ENCODE data around the gene STARD9.
A peak's percentile ranks its signal among the peaks of the same experiment; 100 is the strongest.
"Not testable (repeated sequence)": the region's sequence is repeated elsewhere in the genome, so short reads cannot be mapped to it uniquely, and the experiment has no call there.

STARD9 gene

DNA sequence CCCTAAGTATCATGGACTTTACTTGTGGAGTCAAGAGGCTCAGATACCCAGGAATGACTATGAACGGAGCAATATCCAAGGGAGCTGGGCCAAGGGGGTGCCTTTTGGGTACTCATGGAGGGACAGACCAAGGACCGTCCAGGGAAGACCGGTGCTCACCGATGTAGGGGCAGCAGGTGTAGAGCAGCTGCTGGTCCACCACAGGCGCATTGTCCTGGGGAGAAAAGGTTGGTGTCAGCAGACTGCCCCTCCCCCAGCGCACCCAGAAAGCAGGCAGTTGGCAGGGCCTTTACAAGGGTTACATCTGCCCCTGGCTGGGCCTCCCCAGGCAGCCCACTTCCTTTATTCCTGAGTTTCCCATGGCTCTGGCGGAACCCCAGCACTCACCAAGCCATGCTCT lies 154.0 kb downstream of the STARD9 start:
- DNase-seq (ENCODE audit: low read depth in 2 of 2) = no peak

DNA sequence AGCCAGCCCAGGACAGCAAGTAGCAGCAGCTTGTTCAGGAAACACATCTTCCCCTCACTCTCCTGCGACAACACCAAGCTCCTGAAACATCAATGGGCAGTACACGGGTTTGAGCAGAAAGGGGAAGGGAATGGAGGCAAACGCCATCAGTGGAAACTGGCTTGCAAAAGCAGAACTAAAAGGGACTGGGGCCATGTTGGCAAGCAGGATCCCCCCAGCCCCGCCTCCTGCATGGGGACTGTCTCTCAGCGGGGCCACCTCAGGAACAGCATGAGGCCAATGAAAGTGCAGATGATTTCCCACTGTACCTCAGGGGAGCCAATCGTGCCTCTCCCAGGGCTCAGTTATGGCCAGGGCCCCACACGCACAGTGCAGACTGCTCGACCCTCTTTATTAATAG lies 154.7 kb downstream of the STARD9 start:
- no peak for DNase-seq (ENCODE audit: low read depth in 2 of 2)

DNA sequence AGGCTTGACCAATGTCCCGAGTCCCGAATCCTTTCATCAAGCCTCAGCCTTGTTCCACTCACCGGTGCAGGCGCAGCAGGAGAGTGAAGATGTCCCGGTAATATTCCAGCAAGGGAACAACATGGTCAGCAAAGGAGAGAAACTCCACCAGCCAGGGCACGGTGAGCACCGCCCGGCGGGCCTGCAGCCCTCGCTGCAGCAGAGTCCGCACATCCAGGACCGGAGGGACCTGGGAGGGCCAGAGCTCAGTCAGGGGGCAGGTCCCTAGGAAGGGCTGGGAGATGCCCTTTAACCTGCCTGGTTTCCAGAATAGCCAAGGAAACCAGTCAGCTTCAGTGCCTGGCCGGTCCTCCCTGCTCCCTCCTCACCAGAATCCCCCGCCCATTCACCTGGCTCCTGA lies 155.1 kb downstream of the STARD9 start:
- no peak for DNase-seq (ENCODE audit: low read depth in 2 of 2)

DNA sequence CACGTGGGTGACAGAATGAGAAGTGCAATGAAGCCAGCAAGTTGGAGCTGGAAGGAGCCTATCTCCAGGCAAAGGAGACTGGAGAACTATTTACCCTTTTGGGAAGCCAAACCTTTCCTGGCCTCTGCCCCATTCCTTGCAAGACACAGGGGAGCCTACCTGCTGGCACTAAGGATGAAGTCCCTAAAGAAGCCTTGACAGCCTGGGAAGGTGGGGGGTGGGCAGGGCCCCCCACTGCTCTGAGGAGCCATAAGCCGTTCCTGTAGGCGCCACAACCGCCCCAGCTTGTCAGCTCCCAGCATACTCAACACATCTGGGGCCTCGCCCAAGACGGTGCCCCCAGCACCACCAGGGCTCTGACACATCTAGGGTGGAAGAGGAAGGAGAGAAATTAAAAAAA lies 156.1 kb downstream of the STARD9 start:
- no peak for DNase-seq (ENCODE audit: low read depth in 2 of 2)

DNA sequence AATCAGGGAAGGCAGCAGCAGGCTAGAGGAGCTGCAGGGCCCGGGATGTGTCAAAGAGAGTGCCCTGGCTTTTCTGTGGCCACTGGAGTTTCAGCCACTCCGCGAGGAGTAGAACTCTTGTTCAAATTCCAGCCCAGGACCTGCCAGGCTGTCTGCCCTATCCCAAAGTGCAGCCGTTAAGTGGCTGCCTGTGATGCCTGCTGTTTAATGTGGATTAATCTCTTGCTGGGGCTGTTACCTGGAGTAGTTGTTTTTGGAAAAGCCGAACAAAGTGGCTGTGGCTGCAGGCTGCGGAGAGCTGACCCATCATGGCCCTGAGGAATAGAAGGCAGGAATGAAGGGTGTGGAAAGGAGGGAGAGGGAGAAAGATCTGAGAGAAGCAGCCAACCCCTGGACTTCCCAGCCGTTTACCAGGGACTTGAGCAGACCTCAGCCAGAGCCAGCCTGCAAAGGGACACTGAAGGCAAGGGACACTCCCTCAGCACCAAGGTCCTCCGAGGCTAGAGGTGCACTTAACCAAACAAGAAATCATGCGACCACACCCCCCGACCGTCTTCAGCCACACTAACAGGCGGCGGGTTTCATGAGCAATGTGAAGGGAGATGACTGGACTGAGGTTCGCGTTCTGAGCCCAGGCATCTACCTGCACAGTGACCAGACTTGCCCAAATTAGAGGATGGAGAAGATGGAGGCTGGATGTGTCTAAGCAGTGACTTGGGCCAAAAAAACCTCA lies 156.9 kb downstream of the STARD9 start:
- no peak for DNase-seq (ENCODE audit: low read depth in 2 of 2)

DNA sequence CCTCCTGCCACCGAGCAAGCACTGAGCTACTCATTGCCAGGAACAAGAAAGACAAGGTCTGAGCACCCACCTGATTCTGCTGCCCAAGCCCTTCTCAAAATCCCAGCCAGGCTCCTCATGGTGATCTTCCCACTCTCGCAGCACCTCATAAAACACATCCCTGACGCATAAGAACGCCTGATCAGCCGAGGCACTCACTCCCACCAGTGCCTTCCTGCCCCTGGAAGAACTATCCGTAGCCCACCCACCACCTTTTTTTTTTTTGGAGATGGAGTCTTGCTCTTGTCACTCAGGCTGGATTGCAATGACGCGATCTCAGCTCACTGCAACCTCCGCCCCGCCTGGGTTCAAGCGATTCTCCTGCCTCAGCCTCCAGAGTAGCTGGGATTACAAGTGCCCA lies 157.6 kb downstream of the STARD9 start:
- DNase-seq (ENCODE audit: low read depth in 2 of 2) = no peak

DNA sequence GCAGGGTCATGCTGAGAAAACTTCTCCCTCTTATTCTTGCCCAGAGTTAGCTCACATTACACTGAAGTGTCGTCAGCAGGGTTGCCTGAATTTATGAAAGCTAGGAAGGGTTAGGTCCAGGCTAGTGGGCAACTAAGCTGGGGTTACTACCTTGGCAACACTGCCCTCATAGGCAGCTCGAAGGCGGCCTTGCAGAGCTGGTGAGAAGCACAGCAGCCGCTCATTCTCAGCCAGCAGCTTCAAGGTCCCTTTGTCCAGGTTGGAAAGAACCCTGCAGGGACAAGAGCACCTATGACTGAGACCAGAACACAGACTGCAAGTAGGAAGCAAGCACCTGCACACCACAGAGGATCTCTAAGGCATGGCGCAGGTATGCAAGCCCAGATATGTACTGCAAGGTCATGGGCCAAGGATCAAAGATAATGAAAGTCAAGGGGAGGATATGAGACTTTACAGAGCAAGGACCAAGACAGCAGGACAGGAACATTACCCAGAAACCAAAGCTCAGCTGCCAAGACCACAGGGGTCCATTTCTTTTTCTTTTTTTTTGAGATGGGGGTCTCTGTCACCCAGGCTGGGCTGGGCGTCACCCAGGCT lies 158.8 kb downstream of the STARD9 start:
- no peak for DNase-seq (ENCODE audit: low read depth in 2 of 2)

DNA sequence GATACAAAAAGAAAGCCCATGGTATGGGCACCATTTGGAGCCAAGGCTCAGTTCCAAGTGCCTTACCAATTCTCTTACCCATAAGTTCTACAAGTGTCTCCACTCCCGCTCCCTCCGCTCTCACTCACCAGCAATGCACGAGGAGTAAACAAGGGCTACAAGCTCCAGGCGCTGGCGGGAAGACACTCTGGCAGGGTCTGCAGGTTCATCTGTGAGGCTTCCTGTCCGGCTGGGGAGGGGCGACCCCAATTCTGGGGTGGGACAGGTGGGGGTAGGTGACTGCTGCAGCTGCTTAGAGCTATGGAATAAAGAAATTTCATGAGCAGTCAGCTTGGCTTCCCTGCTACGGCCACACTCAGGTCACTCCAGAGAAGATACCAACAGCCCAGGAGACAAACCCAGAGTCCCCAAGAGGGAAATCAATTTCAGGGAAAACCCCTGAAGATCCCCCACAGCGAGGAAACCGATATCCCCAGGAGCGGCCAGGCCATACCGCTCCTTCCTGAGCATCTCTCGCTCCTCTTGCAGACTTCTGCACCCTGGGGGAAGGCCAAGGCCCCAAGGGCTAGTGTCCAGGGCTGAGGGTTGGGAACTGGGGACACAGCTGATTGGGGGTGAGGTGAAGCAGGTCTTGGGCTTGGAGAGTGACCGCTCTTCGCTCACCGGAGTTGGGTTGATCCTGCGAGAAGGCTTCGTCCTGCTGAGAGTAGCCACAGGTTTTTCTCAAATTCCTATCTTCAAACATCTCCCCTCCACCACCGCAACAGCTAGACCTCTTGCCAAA lies 160.2 kb downstream of the STARD9 start:
- DNase-seq (ENCODE audit: low read depth in 2 of 2) = no peak

DNA sequence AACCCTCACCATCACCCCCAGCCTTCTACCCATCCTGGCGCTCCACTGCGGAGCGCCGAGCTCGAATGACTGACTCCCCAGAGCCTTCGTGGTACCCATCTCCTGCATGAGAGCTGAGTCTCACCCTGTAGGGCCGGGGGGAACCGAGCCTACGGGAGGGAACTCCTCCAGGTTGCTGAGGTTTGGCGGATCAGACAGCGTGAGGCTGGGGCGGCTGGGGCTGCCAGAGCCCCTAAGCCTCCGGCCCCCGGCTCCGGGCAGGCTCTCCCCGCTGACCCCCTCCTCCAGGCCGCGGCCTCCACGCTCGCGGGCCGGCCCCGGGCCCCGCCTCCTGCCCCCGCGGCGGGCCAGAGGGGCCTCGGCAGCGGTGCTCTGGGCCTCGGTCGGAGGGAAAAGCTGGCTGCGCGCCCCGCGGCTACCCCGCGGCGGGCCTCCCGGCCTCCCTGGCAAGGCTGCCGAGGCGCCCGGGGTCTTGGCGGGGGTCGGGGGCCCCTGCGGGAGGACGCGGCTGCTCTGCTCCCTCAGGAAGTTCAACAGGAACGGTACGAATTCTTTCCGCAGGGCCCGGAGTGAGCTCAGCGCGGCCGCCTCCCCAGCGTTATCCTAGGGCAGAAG lies 160.9 kb downstream of the STARD9 start:
- peak in 1 of 2 donors; percentile 6 for DNase-seq (ENCODE audit: low read depth in 2 of 2)

DNA sequence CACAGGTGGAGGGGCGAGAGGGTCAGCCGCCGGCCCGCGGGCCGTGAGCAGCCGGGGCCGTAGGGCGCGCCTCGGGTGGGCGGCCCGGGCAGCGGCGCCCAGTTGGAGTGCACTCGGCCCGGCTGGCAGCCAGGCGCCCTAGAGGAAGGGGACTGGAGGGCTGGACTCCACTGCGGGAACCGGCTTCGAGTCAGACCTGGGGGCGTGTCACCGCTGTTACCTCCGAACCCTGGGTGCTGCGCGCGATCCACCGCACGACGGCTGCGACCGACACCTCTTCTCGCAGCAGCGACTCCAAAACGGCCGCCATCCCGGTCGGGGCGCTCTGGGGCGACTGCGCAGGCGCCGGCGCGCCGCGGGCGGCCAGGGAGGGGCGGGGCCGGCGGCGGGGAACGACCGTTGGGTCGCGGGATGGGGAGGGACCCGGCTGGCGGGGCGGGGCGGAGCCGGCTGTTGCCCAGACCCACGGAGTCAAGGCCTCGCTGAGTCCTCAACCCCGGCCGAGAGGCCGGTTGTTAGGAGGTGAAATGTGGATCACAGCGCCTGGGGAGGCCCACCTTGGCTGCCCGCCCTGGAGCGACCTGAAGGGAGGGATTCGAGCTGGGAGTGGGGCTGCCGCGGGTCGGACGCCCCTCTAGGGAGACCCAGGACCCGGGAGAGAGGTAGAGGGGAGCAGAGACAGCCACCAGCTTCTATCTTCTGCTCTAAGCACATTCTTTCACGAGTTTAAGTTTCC lies 161.6 kb downstream of the STARD9 start, which contains the start of gene CDAN1:
TSS of gene CDAN1 (minus strand) at position 336 of the 736 bp plus-strand sequence. CDS start at position 310, 26 bp downstream.
- peak; percentile 90 to 96 for DNase-seq (ENCODE audit: low read depth in 2 of 2)

DNA sequence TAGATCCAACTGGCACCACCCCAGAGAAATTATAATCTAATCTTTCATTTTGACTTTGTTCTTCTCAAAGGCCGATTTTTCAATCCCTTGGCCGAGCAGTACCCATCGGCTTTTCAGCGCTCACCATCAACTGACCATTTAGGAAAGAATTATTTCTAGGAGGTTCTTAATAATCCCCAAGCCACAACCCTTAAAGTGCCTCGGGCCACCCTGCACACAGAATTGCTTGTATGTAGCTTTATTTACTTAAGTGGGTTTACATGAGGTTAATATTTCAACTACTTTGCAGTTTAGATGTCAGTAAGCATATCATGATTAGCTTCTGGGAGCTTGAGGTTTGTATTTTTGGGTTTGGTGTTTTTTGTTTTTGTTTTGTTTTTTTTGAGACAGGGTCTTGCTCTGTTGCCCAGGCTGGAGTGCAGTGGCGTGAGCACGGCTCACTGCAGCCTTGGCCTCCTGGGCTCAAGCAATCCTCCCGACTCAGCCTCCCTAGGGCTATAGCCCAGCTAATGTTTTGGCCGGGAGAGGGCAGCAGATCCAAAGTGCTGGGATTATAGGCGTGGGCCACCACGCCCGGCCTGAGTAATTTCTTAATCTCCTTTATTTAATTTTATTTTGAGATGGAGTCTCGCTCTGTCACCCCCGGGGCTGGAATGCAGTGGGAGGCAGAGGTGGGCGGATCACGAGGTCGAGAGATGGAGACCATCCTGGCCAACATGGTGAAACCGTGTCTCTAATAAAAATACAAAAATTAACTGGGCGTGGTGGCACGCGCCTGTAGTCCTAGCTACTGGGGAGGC lies 162.3 kb downstream of the STARD9 start:
- no peak for DNase-seq (ENCODE audit: low read depth in 2 of 2)

DNA sequence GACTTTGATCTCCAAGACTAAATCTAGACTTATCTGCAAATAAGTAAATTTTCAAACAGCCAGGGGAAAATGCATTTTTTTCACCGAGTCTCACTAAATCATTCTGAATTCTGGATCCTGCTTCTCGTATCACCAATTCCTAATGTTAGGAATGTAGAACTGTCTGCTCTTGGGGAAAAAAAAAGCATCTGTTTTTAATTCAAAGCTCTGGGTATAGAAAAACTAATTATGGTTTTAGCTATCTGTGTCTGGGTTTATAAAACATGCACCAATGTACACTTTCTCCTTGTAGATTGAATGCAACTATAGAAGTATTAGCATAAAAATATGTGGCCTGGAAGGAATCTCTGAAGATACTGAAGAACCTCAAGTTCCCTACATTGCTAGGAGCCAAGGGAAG lies 166.3 kb downstream of the STARD9 start:
- DNase-seq (ENCODE audit: low read depth in 2 of 2) = no peak

DNA sequence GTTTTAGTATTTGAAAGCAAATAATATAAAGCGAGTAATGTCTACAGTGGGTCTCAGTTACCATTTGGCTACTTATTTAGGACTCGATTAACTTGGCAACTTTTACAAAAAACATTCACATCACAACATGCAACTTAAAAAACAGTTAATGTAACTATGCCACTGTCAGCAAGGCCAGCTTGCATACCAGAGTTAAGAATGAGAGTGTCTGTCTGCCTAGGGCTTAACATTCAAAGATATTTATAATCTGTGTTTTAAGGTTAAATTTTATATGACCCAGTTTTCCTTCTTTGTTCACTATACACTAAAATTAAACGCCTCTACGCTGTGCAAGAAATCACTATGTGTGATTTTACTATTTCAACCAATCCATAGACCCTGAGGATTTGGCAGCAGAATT lies 166.7 kb downstream of the STARD9 start:
- no peak for DNase-seq (ENCODE audit: low read depth in 2 of 2)

DNA sequence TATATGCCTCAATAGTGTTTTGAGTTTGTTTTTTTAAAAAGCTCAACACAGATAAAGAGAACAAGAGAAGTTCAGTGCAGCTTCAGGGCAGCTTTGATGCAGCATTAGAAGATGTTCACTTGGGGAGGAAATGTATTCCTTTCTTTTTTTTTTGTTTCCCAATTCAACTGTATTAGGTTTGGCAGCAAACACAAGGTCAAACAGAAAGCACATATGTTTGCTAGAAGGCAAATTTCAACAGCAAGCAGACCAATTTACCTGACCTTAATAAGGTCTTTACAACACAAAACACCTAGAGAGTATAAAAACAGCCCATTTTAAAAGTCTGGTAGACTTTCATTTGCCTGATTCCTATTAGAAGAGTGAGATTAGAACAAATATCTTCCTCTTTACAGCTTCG lies 168.8 kb downstream of the STARD9 start:
- DNase-seq (ENCODE audit: low read depth in 2 of 2) = no peak

DNA sequence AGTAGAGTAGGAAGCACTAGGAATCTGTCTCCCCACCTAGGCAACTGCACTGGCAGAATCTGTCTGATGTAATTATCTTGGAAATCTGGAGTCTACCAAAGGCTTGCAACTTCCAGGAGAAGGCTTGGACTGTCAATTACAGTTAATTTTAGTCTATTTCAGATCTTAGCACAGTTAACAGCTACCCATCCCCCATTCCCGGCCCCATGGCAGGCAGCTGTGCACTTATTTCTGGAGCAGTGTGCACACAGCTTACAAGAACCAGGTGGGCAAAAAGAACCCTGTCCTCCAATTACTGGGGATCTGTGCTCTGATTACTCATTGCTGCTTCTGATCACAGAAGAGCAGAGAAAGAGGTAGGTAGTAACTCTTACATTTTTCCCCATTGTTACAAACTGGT lies 173.9 kb downstream of the STARD9 start:
- DNase-seq (ENCODE audit: low read depth in 2 of 2) = no peak

DNA sequence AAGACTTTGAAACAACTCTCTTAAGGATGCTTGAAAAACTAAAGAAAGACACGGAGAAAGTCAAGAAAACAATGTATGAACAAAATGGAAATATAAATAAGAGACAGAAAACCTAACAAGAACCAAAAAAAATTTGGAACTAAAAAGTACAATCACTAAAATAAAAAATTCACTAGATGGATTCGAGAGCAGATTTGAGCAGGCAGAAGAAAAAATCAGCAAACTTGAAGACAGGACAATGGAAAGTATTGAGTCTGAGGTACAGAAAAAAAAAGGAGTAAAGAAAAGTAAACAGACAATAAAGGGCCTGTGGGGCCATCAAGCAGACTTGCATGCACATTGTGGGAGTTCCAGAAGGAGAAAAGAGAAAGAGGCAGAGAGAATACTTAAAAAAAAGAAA lies 174.9 kb downstream of the STARD9 start:
- DNase-seq (ENCODE audit: low read depth in 2 of 2) = no peak

DNA sequence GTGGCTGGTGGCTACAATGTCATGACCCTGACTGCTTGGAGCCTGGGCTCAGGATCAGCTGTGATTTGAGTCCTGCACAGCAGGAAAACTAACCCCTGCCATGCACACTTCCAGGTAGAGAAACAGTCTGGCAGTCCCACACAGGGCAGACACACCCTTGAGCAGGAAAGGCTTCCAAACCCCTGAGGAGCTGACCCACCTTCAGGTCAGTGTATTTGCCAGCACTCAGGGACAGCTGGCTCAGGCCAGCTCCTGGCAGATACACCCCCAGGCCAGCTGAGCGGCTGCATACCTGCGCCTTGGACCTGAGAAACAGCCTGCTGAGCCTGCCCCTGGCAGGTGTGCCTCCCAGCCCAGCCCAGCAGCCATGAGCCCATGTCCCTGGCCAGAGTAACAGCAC lies 183.7 kb downstream of the STARD9 start:
- DNase-seq (ENCODE audit: low read depth in 2 of 2) = no peak

DNA sequence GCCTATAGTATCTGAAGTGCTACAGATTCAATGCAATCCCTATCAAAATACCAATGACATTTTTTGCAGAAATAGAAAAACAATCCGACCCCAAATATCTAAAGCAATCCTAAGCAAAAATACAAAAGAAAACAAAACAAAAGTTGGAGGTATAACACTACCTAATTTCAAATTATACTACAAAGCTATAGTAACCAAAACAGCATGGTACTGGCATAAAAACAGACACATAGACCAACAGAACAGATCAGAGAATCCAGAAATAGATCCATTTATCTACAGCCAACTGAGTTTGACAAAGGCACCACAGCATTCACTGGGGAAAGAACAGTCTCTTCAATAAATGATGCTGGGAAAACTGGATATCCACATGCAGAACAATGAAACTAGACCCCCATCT lies 185.4 kb downstream of the STARD9 start:
- no peak for DNase-seq (ENCODE audit: low read depth in 2 of 2)

DNA sequence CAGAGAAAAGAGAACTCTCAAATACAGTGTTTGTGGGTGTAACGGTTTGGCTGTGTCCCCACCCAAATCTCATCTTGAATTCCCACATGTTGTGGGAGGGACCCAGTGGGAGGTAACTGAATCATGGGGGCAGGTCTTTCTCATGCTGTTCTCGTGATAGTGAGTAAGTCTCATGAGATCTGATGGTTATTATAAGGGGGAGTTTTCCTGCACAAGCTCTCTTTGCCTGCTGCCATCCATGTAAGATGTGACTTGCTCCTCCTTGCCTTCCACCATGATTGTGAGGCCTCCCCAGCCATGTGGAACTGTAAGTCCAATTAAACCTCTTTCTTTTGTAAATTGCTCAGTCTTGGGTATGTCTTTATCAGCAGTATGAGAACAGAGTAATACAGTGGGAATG lies 186.4 kb downstream of the STARD9 start:
- not testable (repeated sequence) for DNase-seq (ENCODE audit: low read depth in 2 of 2)

DNA sequence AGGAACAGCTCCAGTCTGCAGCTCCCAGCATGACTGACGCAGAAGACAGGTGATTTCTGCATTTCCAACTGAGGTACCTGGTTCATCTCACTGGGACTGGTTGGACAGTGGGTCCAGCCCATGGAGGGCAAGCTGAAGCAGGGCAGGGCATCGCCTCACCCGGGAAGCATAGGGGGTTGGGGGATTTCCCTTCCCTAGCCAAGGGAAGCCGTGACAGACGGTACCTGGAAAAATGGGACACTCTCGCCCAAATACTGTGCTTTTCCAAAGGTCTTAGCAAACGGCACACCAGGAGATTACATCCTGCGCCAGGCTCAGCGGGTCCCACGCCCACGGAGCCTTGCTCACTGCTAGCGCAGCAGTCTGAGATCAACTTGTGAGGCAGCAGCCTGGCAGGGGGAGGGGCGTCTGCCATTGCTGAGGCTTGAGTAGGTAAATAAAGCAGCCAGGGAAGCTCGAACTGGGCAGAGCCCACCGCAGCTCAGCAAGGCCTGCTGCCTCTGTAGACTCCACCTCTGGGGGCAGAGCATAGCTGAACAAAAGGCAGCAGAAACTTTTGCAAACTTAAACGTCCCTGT lies 188.8 kb downstream of the STARD9 start:
- not testable (repeated sequence) for DNase-seq (ENCODE audit: low read depth in 2 of 2)
